ENCODE results near the gene SLC8A2.
"Not testable (repeated sequence)": the region's sequence is repeated elsewhere in the genome, so short reads cannot be mapped to it uniquely, and the experiment has no call there.

Gene SLC8A2

DNA sequence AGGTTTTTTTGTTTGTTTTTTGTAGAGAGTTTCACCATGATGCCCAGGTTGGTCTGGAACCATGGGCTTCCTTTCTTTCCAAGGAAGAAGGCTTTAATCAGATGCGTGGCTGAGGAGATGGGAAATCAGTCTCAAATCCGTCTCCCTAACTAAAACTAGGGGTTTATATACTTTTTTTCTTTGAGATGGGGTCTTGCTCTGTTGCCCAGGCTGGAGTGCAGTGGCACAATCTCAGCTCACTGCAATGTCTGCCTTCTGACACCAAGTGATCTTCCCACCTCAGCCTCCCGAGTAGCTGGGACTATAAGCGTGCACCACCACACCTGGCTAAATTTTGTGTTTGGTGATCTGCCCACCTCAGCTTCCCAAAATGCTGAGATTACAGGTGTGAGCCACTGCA lies 87.2 kb downstream of the SLC8A2 start:
- peaks cover 29 to 32% (median 30%) of the 10 kb centered on the region in 3 donors for H3K36me3 ChIP-seq
- intact Hi-C loops (cut with DNase I; ENCODE audit: low total_unique reads); DNase-seq; H3K27ac ChIP-seq; H3K4me3 ChIP-seq; H3K9me3 ChIP-seq; H3K27me3 ChIP-seq; H3K4me1 ChIP-seq: not testable (repeated sequence)

DNA sequence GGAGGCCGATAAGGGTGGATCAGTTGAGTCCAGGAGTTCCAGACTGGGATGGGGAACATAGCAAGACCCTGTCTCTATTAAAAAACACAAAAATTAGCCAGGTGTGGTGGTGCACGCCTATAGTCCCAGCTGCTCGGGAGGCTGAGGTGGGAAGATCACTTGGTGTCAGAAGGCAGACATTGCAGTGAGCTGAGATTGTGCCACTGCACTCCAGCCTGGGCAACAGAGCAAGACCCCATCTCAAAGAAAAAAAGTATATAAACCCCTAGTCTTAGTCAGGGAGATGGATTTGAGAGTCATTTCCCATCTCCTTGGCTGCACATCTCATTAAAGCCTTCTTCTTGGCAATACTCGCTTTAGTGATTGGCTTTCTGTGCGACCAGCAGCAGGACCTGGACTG lies 87.8 kb downstream of the SLC8A2 start:
- not testable (repeated sequence) for H3K4me3 ChIP-seq

DNA sequence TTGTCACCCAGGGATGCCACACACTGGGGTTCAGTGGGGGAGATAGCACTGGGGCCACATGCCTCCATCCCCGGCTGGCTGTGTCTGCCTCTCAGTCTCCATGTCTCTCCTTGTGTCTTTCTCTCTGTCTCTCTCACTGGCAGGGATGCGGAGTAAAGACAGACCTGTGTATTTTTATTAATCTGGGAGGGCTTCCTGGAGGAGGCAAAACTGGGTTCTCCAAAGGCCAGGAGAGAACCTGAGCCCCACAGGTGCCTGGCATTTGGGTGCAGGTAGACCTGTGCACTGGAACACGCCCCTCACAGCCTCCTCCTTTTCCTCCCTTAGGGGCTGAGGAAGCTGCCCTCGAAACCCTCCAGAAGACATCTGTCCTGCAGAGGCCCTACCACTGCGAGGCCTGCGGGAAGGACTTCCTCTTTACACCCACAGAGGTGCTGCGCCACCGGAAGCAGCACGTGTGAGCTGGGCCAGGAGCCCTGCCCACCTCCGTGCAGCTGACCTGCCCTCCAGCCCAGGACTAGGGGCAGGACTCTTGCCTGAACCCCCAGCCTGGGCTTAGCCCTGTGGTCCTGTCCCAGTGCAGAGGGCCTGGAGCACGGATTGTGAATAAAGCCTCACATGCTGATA lies 89.9 kb downstream of the SLC8A2 start:
- intact Hi-C loops (cut with DNase I; ENCODE audit: low total_unique reads), result no loop called here
- H3K9me3 ChIP-seq, result no peaks in the 10 kb centered on the region
- peaks cover 42 to 58% (median 52%) of the 10 kb centered on the region in 3 donors for H3K36me3 ChIP-seq
- no peak overlapping the region for H3K4me3 ChIP-seq
- H3K27me3 ChIP-seq, result no peaks in the 10 kb centered on the region
- no peak for DNase-seq
- H3K4me1 ChIP-seq, result no peaks in the 10 kb centered on the region
- no peak overlapping the region for H3K27ac ChIP-seq
- TF ChIP-seq, protein P1, sequence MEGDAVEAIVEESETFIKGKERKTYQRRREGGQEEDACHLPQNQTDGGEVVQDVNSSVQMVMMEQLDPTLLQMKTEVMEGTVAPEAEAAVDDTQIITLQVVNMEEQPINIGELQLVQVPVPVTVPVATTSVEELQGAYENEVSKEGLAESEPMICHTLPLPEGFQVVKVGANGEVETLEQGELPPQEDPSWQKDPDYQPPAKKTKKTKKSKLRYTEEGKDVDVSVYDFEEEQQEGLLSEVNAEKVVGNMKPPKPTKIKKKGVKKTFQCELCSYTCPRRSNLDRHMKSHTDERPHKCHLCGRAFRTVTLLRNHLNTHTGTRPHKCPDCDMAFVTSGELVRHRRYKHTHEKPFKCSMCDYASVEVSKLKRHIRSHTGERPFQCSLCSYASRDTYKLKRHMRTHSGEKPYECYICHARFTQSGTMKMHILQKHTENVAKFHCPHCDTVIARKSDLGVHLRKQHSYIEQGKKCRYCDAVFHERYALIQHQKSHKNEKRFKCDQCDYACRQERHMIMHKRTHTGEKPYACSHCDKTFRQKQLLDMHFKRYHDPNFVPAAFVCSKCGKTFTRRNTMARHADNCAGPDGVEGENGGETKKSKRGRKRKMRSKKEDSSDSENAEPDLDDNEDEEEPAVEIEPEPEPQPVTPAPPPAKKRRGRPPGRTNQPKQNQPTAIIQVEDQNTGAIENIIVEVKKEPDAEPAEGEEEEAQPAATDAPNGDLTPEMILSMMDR (IDR thresholded peaks at IDR 0.05), result no peak

More for the DNA sequence above, 87.8 kb downstream of the SLC8A2 start:
- DNase-seq; H3K27ac ChIP-seq; H3K9me3 ChIP-seq; H3K4me1 ChIP-seq; intact Hi-C loops (cut with DNase I; ENCODE audit: low total_unique reads); H3K27me3 ChIP-seq: not testable (repeated sequence)
- H3K36me3 ChIP-seq, result peaks cover 30 to 37% (median 35%) of the 10 kb centered on the region in 3 donors

DNA sequence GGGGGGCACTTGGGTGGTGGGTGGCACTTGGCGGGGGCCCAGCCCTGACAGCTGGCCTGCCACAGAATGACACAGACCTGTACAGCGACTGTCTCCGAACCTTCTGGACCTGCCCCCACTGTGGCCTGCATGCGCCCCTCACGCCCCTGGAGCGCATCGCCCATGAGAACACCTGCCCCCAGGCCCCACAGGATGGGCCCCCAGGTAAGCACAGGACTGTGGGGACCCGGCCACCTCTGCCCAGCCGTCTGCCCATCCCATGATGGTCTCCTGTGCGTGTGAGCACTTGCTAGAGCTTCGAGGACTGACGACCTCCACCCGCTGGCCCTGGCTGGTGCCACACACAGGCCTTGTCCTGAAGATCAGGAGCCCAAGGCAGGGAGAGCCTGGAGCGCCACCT lies 90.6 kb downstream of the SLC8A2 start:
- peaks cover 49 to 64% (median 59%) of the 10 kb centered on the region in 3 donors for H3K36me3 ChIP-seq
- TF ChIP-seq, protein P1 (IDR thresholded peaks at IDR 0.05), result no peak
- H3K4me3 ChIP-seq, result no peak overlapping the region
- no peak for DNase-seq
- H3K4me1 ChIP-seq, result no peaks in the 10 kb centered on the region
- no peaks in the 10 kb centered on the region for H3K27me3 ChIP-seq
- H3K9me3 ChIP-seq, result no peaks in the 10 kb centered on the region
- intact Hi-C loops (cut with DNase I; ENCODE audit: low total_unique reads), result no loop called here
- no peak overlapping the region for H3K27ac ChIP-seq

DNA sequence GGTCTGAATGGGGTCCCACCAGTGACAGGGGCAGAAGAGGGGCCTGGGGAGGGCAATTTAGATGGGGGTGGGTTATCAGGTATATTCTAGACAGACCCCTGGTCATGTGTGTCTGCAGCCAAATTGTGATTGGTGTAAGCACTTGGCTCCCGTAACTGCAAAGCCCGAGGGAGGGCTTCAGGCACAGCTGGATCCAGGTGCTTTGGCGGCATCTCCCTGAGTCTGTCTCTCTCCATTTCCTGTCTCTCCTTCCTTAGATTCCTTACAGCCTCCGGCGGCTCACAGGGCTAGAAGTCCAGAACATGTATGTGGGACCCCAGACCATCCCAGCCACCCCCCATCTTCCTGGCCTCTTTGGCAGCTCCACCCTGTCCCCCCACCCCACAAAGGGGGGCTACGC lies 91.1 kb downstream of the SLC8A2 start:
- no peaks in the 10 kb centered on the region for H3K9me3 ChIP-seq
- intact Hi-C loops (cut with DNase I; ENCODE audit: low total_unique reads), result no loop called here
- H3K27me3 ChIP-seq, result no peaks in the 10 kb centered on the region
- TF ChIP-seq, protein P1 (IDR thresholded peaks at IDR 0.05), result no peak
- no peaks in the 10 kb centered on the region for H3K4me1 ChIP-seq
- peaks cover 55 to 70% (median 64%) of the 10 kb centered on the region in 3 donors for H3K36me3 ChIP-seq
- no peak overlapping the region for H3K4me3 ChIP-seq
- H3K27ac ChIP-seq, result no peak overlapping the region
- no peak for DNase-seq

DNA sequence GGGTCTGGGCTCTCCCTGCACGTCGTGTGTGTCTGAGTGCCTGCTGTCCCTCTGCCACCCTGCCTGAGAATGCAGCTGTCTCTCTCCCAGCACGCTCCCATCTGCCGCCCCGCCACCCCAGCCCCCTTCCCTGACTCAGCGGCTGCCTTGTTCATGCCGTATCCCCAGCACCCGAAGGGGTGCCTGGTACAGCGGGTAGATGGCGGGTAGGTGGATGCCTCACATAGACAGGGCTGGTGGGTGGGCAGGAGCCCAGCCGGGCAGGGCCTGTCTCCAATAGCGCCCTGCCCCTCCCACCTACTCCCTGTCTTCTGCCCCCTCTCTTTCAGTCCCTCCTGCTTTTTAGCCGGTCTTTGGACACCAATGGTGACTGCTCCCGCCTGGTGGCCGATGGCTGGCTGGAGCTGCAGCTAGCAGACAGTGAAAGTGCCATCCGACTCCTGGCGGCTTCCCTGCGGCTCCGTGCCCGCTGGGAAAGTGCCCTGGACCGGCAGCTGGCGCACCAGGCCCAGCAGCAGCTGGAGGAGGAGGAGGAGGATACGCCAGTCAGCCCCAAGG lies 92.2 kb downstream of the SLC8A2 start:
- TF ChIP-seq, protein P1 (IDR thresholded peaks at IDR 0.05), result no peak
- Histone ChIP-seq H3K27me3 (no peaks in the 10 kb centered on the region), H3K27ac (no peak overlapping the region), H3K4me3 (no peak overlapping the region), H3K36me3 (peaks cover 63 to 81% (median 75%) of the 10 kb centered on the region in 3 donors), H3K4me1 (no peaks in the 10 kb centered on the region), H3K9me3 (no peaks in the 10 kb centered on the region)
- intact Hi-C loops (cut with DNase I; ENCODE audit: low total_unique reads), result no loop called here
- no peak for DNase-seq
